ENCODE measurements around the gene STRN.

DNA sequence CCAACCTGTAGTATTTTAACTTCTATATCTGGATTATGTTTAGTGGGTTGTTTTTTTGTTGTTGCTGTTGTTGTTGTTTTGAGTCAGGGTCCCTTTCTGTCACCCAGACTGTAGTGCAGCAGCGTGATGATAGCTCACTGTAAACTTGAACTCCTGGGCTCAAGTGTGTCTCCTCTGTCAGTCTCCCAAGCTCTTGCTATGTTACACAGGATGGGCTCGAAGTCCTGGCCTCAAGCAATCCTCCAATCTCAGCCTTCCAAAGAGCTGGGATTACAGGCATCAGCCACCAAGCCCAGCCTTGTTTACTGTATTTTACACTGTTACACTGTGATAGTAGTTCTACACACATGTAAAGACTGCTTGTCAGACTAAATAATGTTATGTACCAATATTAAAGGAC, 9.7 kb upstream of the STRN start:
- TF ChIP-seq EZH2 (IDR thresholded peaks at IDR 0.05; ENCODE audit: borderline replicate concordance, low read length) (no peak), CTCF (IDR thresholded peaks at IDR 0.05; ENCODE audit: low read length) (no peak)
